B cell (primary cell): ENCODE results near the gene MED12L. TPM values are rescaled to one million over a fixed set of nuclear protein-coding genes. Genes with fewer than 3 reads are reported as not detected.

Experiments used
- ATAC-seq: fragments of 200-7000 bp; cut with Tn5 transposase; one replicate; pipeline ENCODE4 v1.10.0; 2021; ENCODE audit warnings: low read depth, mild to moderate bottlenecking, moderate number of reproducible peaks, moderate library complexity
- CTCF ChIA-PET: fragments of 350-600 bp; sonication (Branson Sonifier 250); formaldehyde crosslinking; loops from one replicate; lab custom pipeline; 2021; ENCODE audit warnings: antibody characterized with exemption, inconsistent platforms; lab: Charles Lee
- POLR2A ChIA-PET: fragments of 350-600 bp; sonication (Branson Sonifier 250); formaldehyde crosslinking; loops from one replicate; lab custom pipeline; 2021; ENCODE audit warnings: antibody characterized with exemption; lab: Charles Lee
- DNase-seq: peaks from one replicate; pipeline ENCODE4 v3.0.0; 2013
- H2AFZ ChIP-seq: 2 replicates; pipeline ENCODE4 v1.6.1; 2012; ENCODE audit warnings: mild to moderate bottlenecking, low read depth, low read length; ENCODE audit not compliant: insufficient read depth, poor library complexity, severe bottlenecking
- H3K27ac ChIP-seq, 2 donors: 1 replicate in 1 of 2; 2 replicates in 1 of 2; pipeline ENCODE4 v1.5.1; 2012 to 2013; ENCODE audit warnings: low read length in 2 of 2, mild to moderate bottlenecking in 2 of 2, moderate library complexity in 1 of 2
- H3K27me3 ChIP-seq, 4 experiments: fragments of 200-600 bp in 1 of 4; sonication (generic) in 1 of 4; replicated peaks in 1 of 4; 1 replicate in 2 of 4; 2 replicates in 2 of 4; pipeline versions ENCODE4 v1.6.1 to v1.7.0; 2013 to 2016; ENCODE audit warnings: low read length in 3 of 4, mild to moderate bottlenecking in 2 of 4, mixed read lengths in 1 of 4, moderate library complexity in 1 of 4; ENCODE audit not compliant: insufficient read depth in 4 of 4, control insufficient read depth in 3 of 4; ENCODE audit errors: control extremely low read depth in 1 of 4
- H3K36me3 ChIP-seq, 2 experiments: replicated peaks in 1 of 2; 1 replicate in 1 of 2; 2 replicates in 1 of 2; pipeline versions ENCODE4 v1.6.1 to v1.7.1; 2013; ENCODE audit warnings: low read length in 1 of 2; ENCODE audit not compliant: insufficient read depth in 2 of 2, control insufficient read depth in 1 of 2; ENCODE audit errors: control extremely low read depth in 1 of 2, extremely low read depth in 1 of 2
- H3K4me1 ChIP-seq, 2 donors: fragments of 200-600 bp in 1 of 2; sonication (generic) in 1 of 2; 1 replicate in 1 of 2; 2 replicates in 1 of 2; pipeline versions ENCODE4 v1.5.1 to v1.6.1; 2013 to 2017; ENCODE audit warnings: low read length in 2 of 2; ENCODE audit not compliant: control insufficient read depth in 2 of 2, insufficient read depth in 2 of 2
- H3K4me2 ChIP-seq: replicated peaks from 2 replicates; pipeline ENCODE3; 2012; ENCODE audit warnings: mild to moderate bottlenecking, low read depth, low read length; ENCODE audit not compliant: poor library complexity, severe bottlenecking
- H3K4me3 ChIP-seq, 5 experiments: fragments of 200-600 bp in 1 of 5; sonication (generic) in 1 of 5; 1 replicate in 3 of 5; 2 replicates in 2 of 5; pipeline versions ENCODE4 v1.5.1 to v1.7.0; 2011 to 2016; ENCODE audit warnings: low read length in 4 of 5, mild to moderate bottlenecking in 4 of 5, low read depth in 2 of 5, control low read depth in 1 of 5, moderate library complexity in 1 of 5; ENCODE audit not compliant: insufficient read depth in 1 of 5; ENCODE audit errors: control extremely low read depth in 1 of 5, extremely low read depth in 1 of 5
- H3K79me2 ChIP-seq: fragments of 200-600 bp; sonication (generic); one replicate; pipeline ENCODE4 v1.6.0; 2016; ENCODE audit warnings: low read length; ENCODE audit not compliant: control insufficient read depth, insufficient read depth
- H3K9ac ChIP-seq: fragments of 200-600 bp; sonication (generic); 2 replicates; pipeline ENCODE4 v1.6.1; 2017; ENCODE audit warnings: mild to moderate bottlenecking, low read length, moderate library complexity
- H3K9me3 ChIP-seq, 3 donors: one replicate each; pipeline versions ENCODE4 v1.6.1 to v1.7.1; 2013; ENCODE audit warnings: low read length in 2 of 3; ENCODE audit not compliant: control insufficient read depth in 2 of 3, insufficient read depth in 1 of 3; ENCODE audit errors: control extremely low read depth in 1 of 3
- H4K20me1 ChIP-seq: 2 replicates; pipeline ENCODE4 v1.6.0; 2012; ENCODE audit warnings: mild to moderate bottlenecking, low read length; ENCODE audit not compliant: insufficient read depth, control insufficient read depth, poor library complexity, severe bottlenecking
- H3K27ac Mint-ChIP-seq: one replicate; pipeline ENCODE4 v1.8.0; 2021; ENCODE audit warnings: mixed read lengths
- H3K27me3 Mint-ChIP-seq: one replicate; pipeline ENCODE4 v1.8.0; 2021; ENCODE audit warnings: mixed read lengths
- H3K4me1 Mint-ChIP-seq: one replicate; pipeline ENCODE4 v1.8.0; 2021; ENCODE audit warnings: mixed read lengths
- H3K4me3 Mint-ChIP-seq: one replicate; pipeline ENCODE4 v1.8.0; 2021; ENCODE audit warnings: mixed read lengths
- H3K9me3 Mint-ChIP-seq: one replicate; pipeline ENCODE4 v1.8.0; 2022; ENCODE audit warnings: mixed read lengths; ENCODE audit not compliant: insufficient read depth
- EZH2 ChIP-seq: IDR thresholded peaks from 2 replicates; pipeline ENCODE4 v1.6.1; 2012; ENCODE audit warnings: borderline replicate concordance, low read depth, mild to moderate bottlenecking, moderate library complexity, low read length; ENCODE audit not compliant: insufficient read depth, poor library complexity, severe bottlenecking
- WGBS: methylation state at CpG from one replicate; pipeline ENCODE4 v1.1.5; 2013; ENCODE audit warnings: missing lambda C conversion rate; ENCODE audit not compliant: insufficient coverage; 5-methylcytosine and 5-hydroxymethylcytosine counted together
- intact Hi-C: fragments of 100-400 bp; cut with micrococcal nuclease; formaldehyde crosslinking; loops from one replicate; pipeline ENCODE4 v1.10.0; 2022
- polyA plus RNA-seq: library from polyadenylated mRNA; depleted of rRNA; stranded (reverse); fragments of >200 nt; gene quantifications from 2 replicates; pipeline ENCODE4 v1.2.3, GENCODE V29; 2012
- total RNA-seq, 2 donors: library from RNA; stranded (reverse); fragments of 120-200 nt in 1 of 2; gene quantifications; 1 replicate in 1 of 2; 2 replicates in 1 of 2; pipeline versions ENCODE4 v1.2.3 to v1.2.4, GENCODE V29; 2013 to 2022
- TF ChIP-seq, protein P1 (sequence below): fragments of 200-600 bp; IDR thresholded peaks from one replicate; pipeline ENCODE4 v1.8.0; 2022; ENCODE audit warnings: antibody characterized with exemption, mild to moderate bottlenecking

The MED12L gene
- total and polyA plus RNA-seq, 2 donors (not counting 1 experiment from before 2014, with no cell fraction given), result 0.07 to 0.30 TPM

DNA sequence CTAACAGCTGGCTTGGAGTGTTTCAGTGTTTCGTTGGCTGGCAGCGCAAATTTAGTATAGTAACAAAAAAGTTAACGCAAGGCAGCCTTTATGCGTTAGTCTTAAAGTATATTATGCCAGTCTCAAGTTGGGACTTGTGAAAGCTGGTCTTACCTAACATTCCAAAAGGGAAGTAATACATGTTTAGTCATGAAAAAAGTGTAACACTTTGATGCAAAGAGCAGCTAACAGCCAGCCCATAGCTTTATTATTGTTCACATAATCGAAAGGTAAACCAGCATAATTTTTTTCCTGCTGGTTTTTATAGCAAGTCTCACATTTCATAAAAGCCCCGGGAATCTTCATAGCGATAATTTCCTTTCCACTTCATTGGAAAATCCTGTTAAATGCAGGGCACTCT lies 233.5 kb downstream of the MED12L start:
- WGBS, result 67% methylated on average over 1 of the region's 7 CpGs
- Histone ChIP-seq H3K79me2 (no peaks in the 10 kb centered on the region), H3K4me1 (no peaks in the 10 kb centered on the region), H3K36me3 (no peaks in the 10 kb centered on the region), H3K4me2 (no peak overlapping the region), H3K27ac (no peak overlapping the region), H3K9ac (no peak overlapping the region), H3K27me3 (no peaks in the 10 kb centered on the region), H3K9me3 (no peaks in the 10 kb centered on the region), H2AFZ (no peak overlapping the region), H3K4me3 (no peak overlapping the region), H4K20me1 (no peaks in the 10 kb centered on the region)
- CTCF ChIA-PET, result interaction anchor here (1.0 kb wide), 1 partner anchor 9 kb away, joined by 3 read pairs; no protein-coding TSS in a partner anchor
- Mint-ChIP-seq H3K4me3 (no peak overlapping the region), H3K27me3 (no peaks in the 10 kb centered on the region), H3K27ac (no peak overlapping the region), H3K9me3 (no peaks in the 10 kb centered on the region), H3K4me1 (peaks cover 2% of the 10 kb centered on the region)
- POLR2A ChIA-PET, result no interaction called here
- DNase-seq, result no peak
- ATAC-seq, result no peak
- TF ChIP-seq, protein P1, sequence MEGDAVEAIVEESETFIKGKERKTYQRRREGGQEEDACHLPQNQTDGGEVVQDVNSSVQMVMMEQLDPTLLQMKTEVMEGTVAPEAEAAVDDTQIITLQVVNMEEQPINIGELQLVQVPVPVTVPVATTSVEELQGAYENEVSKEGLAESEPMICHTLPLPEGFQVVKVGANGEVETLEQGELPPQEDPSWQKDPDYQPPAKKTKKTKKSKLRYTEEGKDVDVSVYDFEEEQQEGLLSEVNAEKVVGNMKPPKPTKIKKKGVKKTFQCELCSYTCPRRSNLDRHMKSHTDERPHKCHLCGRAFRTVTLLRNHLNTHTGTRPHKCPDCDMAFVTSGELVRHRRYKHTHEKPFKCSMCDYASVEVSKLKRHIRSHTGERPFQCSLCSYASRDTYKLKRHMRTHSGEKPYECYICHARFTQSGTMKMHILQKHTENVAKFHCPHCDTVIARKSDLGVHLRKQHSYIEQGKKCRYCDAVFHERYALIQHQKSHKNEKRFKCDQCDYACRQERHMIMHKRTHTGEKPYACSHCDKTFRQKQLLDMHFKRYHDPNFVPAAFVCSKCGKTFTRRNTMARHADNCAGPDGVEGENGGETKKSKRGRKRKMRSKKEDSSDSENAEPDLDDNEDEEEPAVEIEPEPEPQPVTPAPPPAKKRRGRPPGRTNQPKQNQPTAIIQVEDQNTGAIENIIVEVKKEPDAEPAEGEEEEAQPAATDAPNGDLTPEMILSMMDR, result no peak
- TF ChIP-seq EZH2, result no peak
- intact Hi-C loops, result no loop called here

DNA sequence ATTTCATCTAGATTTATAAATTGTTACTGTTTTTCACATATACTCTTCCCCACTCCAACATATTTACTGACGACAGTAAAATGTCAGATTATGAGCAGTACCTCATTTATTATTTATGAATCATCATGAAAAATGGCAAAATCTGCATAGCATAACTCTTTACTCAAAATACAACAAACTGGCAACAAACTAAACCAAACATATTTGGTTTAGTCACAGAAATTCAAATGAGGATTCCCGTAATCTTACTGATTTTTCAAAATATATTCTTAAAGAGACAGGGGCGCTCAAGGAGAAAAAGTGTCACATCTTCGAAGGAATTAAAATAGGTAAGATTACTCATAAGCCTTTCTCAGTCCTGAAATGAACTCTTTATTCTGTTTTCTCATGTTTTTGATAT lies 234.2 kb downstream of the MED12L start:
- Mint-ChIP-seq H3K9me3 (no peaks in the 10 kb centered on the region), H3K4me3 (no peak overlapping the region), H3K27ac (no peak overlapping the region), H3K4me1 (peaks cover 3% of the 10 kb centered on the region), H3K27me3 (no peaks in the 10 kb centered on the region)
- no peaks in the 10 kb centered on the region for H3K36me3 ChIP-seq
- no peaks in the 10 kb centered on the region for H3K9me3 ChIP-seq
- no peak overlapping the region for H3K4me2 ChIP-seq
- no peak overlapping the region for H3K27ac ChIP-seq
- H3K79me2 ChIP-seq, result no peaks in the 10 kb centered on the region
- H3K4me1 ChIP-seq, result no peaks in the 10 kb centered on the region
- no peaks in the 10 kb centered on the region for H4K20me1 ChIP-seq
- ChIA-PET POLR2A (no interaction called here), CTCF (no interaction called here)
- H3K9ac ChIP-seq, result no peak overlapping the region
- no CpG with 5 or more reads among the region's 4 CpGs for WGBS
- no peak overlapping the region for H3K4me3 ChIP-seq
- no peaks in the 10 kb centered on the region for H3K27me3 ChIP-seq
- ATAC-seq, result no peak
- DNase-seq, result no peak
- intact Hi-C loops, result no loop called here
- no peak overlapping the region for H2AFZ ChIP-seq
- no peak for TF ChIP-seq EZH2
- TF ChIP-seq, protein P1, result no peak
